NCI-H460 (cell line): ENCODE measurements around the gene PILRB. TPM values are rescaled to one million over a fixed set of nuclear protein-coding genes. Genes with fewer than 3 reads are reported as not detected.

Experiments
- DNase-seq: peaks from one replicate; pipeline ENCODE4 v3.0.0-alpha.2; 2016; ENCODE audit warnings: low read depth; ENCODE audit errors: extremely low read depth
- small RNA-seq, 2 experiments: library from RNA; depleted of rRNA; stranded (forward); fragments of <200 nt; gene quantifications; one replicate each; pipeline ENCODE3, GENCODE V24; 2014
- total RNA-seq: library from RNA; depleted of rRNA; stranded (reverse); fragments of >200 nt; shearing (Covaris generic); gene quantifications from 2 replicates; pipeline ENCODE4 v1.2.3, GENCODE V29; 2014; rRNA removed

PILRB gene
- total RNA-seq, 1 experiment from 2014 or later: 22.5 TPM

DNA sequence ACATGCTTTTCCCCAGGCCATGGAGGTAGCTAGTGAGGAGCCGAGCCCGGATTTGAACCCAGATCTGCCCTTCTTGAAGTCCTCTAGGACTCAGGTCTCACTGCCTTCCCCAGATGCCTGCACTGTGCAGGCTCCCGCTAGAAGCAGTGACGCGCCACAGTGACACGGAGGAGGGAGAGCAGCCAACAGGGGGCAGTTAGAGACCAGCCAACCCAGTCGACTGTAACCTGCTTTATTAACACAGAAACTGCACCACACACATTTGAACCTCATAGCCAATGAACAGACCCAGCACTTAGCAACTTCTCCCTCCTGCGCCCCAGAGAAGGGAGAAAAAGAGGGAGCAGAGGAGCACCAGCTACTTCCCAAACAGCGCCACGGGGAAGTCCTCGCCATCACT lies 42.7 kb downstream of the PILRB start:
- no peak for DNase-seq

DNA sequence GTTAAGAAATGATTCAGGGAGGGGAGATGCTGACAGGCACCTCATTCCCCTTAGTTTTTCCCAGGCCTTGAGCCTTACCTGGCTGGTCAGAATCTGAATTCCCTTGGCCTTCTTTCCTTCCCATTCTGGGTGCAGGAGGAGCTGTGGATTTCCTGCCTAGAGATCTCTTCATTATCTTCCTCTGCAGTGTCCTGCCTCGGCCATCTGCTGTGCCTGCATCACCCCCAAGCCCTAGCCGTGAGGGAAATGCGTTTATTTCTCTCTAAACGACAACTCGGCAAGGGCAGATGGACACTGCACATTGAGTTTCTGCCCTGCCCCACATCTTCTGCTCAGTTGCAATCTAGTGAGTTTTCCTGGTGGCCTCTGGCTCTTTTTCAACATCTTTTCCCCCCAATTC lies 43.9 kb downstream of the PILRB start:
- DNase-seq: no peak

DNA sequence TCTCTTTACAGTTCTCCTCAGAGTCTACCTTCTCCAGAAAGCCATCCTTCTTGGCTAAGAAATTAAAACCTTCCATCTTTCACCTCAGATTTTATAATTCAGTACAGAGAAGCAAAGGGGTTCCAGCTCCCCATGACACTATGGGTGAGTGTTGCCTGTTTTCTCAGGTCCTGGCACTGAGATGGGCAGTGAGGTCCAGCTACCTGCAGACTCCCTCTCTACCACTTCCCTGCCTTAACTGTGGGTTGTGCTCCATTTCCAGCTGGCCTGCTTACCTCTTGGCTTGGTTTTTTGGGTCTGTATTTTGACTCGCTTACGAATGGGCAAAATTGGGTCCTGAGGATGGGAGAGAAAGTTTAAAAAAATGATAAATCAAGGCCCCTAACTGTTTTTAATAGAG lies 44.3 kb downstream of the PILRB start:
- no peak for DNase-seq

DNA sequence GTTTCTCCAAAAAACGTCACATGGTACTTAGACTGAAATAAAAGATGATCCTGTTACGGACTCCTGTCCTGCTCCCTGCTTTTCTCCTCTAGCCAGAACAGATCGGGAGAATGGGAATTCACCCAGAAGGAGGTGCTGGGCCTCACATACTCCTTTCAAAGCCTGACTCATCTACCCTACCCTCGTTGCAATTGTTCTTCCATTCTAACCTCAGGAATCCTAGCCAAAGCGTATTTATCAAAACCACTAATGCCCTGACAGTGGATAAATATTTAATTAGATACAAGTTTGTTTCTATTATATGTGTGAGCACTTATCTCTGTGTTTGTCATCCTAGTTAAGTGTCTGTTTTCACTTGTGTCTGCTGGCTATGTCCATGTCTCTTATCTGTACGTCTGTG lies 48.9 kb downstream of the PILRB start:
- DNase-seq: no peak

DNA sequence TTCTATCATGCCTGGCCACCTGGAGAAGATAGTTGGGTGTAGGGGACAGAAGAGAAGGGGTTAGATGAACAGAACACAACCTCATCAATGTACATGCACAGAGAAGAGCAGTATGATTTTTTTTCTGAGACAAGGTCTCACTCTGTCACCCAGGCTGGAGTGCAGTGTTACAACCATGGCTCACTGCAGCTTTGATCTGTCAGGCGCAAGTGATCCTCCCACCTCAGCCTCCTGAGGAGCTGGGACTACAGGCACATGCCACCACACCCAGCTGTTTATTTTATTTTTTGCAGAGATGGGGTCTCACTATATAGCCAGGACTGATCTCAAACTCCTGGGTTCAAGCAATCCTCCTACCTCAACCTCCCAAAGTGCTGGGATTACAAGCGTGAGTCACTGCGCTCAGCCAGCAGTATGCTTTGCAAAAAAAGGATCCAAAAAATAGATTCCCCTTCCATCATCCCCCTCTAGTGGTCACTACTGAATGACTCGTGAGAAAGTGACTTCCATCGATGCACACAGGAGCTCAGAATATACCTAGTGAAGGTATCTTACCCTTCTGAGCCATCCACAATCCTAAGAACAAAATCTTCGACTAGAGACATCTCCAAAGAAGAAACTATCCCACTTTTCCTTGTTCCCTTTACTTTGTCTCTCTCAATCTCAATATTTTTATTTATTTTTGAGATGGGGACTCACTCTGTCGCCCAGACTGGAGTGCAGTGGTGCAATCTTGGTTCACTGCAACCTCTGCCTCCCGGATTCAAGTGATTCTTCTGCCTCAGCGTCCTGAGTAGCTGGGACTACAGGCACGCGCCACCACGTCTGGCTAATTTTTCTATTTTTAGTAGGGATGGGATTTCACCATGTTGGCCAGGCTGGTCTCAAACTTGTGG lies 49.6 kb downstream of the PILRB start:
- peak; percentile 65 for DNase-seq

DNA sequence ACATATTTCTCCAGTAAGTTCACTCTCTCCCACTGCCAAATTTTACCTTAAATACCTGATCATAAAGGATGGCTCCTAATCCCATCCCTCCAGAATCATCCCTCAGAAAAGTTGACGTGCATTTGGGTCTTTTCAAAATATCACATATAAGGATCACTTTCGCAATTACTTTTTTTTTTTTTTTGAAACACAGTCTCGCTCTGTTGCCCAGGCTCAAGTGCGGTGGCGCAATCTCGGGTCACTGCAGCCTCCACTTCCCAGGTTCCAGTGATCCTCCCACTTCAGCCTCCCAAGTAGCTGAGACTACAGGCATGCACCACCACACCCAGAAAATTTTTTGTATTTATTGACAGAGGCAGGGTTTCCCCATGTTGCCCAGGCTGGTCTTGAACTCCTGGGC lies 53.2 kb downstream of the PILRB start:
- DNase-seq: no peak

DNA sequence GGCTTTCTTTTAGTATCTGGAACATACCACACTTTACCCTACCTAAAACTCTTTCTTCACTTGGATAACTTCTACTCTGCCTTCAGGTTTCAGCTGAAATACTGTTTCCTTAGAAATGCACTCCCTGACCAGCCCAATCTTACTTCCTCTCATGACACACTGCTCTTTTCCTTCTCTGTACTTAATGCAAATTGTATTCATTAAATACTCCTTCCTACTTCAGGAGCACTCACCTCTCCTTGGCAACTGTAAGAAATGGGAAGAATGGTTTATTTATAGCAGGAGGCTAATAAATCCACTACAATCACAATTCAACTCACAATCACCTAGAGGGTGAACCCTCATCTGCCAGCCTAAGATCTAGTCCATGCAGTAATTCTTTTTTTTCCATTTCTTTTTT lies 55.4 kb downstream of the PILRB start:
- no peak for DNase-seq

DNA sequence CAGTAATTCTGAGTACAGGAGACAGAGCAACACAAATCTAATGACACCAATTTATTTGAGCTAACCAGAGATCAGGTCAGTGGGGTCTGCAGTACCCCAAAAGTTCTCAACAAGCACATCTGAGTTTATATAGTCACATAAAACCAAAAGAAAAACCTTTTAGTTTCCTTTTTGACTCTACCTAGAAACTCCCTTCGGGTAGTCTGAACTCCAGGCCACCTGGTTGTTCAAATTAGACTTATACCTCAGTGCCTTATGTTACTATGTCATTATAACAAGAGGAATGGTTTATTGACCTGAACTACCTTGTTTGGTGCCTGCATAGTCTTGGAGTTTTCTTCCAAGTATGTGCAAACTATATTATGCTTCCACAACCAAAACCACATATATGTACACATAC lies 56.0 kb downstream of the PILRB start:
- no peak for DNase-seq

DNA sequence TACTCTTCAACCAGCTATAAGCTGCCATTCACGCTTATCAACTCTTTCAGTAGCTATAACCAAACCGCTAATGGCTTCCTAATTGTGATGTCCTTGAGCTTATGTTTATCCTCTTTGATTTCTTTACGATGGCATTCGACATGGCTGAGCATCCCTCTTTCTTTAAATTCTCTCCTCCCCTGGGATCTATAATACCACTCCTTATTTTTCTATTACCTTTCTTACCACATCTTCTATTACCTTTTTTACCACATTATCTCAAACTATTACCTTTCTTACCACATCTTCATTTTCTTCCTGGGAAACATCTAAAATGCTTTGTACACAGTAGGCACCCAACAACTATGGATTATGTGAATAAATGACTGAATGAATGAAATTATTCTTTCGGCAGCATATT lies 57.5 kb downstream of the PILRB start:
- DNase-seq: no peak

Small RNA genes within 50 kb of the gene (small RNA-seq; reads per million reads assigned to genes)
- 0 reads per million in 2 experiments for gene RF00019

Other genes with a start within 250 kb of the PILRB start
- gene TAF6, start 238.8 kb upstream of the PILRB start, total RNA-seq: 41.0 and 42.7 TPM in 2 replicates
- gene CNPY4, start 238.5 kb upstream of the PILRB start, total RNA-seq: 4.7 and 6.9 TPM in 2 replicates
- 0.69 and 0.89 TPM in 2 replicates for gene MBLAC1, start 231.2 kb upstream of the PILRB start, total RNA-seq
- 81.9 and 83.0 TPM in 2 replicates for gene LAMTOR4, start 209.2 kb upstream of the PILRB start, total RNA-seq
- 5.7 and 10.2 TPM in 2 replicates for gene TRAPPC14, start 199.4 kb upstream of the PILRB start, total RNA-seq
- gene GAL3ST4, start 189.5 kb upstream of the PILRB start, total RNA-seq: 0.12 and 0.55 TPM in 2 replicates
- gene GPC2, start 180.7 kb upstream of the PILRB start, total RNA-seq: 2.9 and 3.7 TPM in 2 replicates
- gene STAG3, start 180.2 kb upstream of the PILRB start, total RNA-seq: 0.05 TPM in 1 of 2 replicates, not detected in the other
- gene PVRIG, start 138.2 kb upstream of the PILRB start, total RNA-seq: not detected in 2 replicates
- not detected in 2 replicates for gene SPDYE3, start 50.4 kb upstream of the PILRB start, total RNA-seq
- gene PILRA, start 15.4 kb downstream of the PILRB start, total RNA-seq: 0.40 and 0.57 TPM in 2 replicates
- 0.75 and 1.8 TPM in 2 replicates for gene ZCWPW1, start 70.6 kb downstream of the PILRB start, total RNA-seq
- 30.9 and 33.1 TPM in 2 replicates for gene MEPCE, start 71.7 kb downstream of the PILRB start, total RNA-seq
- gene PPP1R35, start 78.4 kb downstream of the PILRB start, total RNA-seq: 74.0 and 85.1 TPM in 2 replicates
- 0.27 and 0.43 TPM in 2 replicates for gene SPACDR, start 106.1 kb downstream of the PILRB start, total RNA-seq
- 28.2 and 29.9 TPM in 2 replicates for gene TSC22D4, start 121.1 kb downstream of the PILRB start, total RNA-seq
- gene NYAP1, start 125.8 kb downstream of the PILRB start, total RNA-seq: 0.47 and 1.2 TPM in 2 replicates
- 3.9 and 4.1 TPM in 2 replicates for gene AGFG2, start 181.1 kb downstream of the PILRB start, total RNA-seq
- 0.52 TPM in 1 of 2 replicates, not detected in the other for gene SAP25, start 215.8 kb downstream of the PILRB start, total RNA-seq
- gene LRCH4, start 228.0 kb downstream of the PILRB start, total RNA-seq: 11.0 and 11.1 TPM in 2 replicates
- gene FBXO24, start 228.2 kb downstream of the PILRB start, total RNA-seq: 0.69 and 1.3 TPM in 2 replicates
- gene PCOLCE, start 244.2 kb downstream of the PILRB start, total RNA-seq: 1.6 and 2.5 TPM in 2 replicates